GM12878 (cell line): ENCODE results near the gene CCNI. TPM values are rescaled to one million over a fixed set of nuclear protein-coding genes. Genes with fewer than 3 reads are reported as not detected.

Experiments
- ATAC-seq: fragments of 200-7000 bp; cut with Tn5 transposase; 3 replicates; pipeline ENCODE4 v1.9.1; 2020; ENCODE audit warnings: mild to moderate bottlenecking, moderate library complexity
- BruUV-seq: library from RNA; stranded (reverse); fragments of 400-500 nt; replicated peaks from 2 replicates; lab custom pipeline; 2021; lab: Mats Ljungman, UMichigan
- CTCF ChIA-PET: fragments of 300-600 bp; sonication (Branson Sonifier 250); formaldehyde crosslinking; extraction: SDS; loops from one replicate; lab custom pipeline; 2021; ENCODE audit warnings: inconsistent platforms; lab: Yijun Ruan, JAX
- POLR2A ChIA-PET: fragments of 350-600 bp; formaldehyde crosslinking; extraction: SDS; loops from one replicate; lab custom pipeline; 2021; ENCODE audit warnings: inconsistent platforms; lab: Charles Lee
- RAD21 ChIA-PET: fragments of 300-600 bp; sonication (Branson Sonifier 250); formaldehyde crosslinking; loops from one replicate; lab custom pipeline; 2023; ENCODE audit warnings: antibody characterized with exemption; ENCODE audit not compliant: unreplicated experiment; lab: Charles Lee
- SMC1A ChIA-PET: fragments of 300-600 bp; sonication (Branson Sonifier 250); formaldehyde crosslinking; loops from one replicate; lab custom pipeline; 2023; ENCODE audit not compliant: unreplicated experiment, uncharacterized antibody; lab: Charles Lee
- DNase-seq: peaks from one replicate; pipeline ENCODE4 v3.0.0-alpha.2; 2011; ENCODE audit warnings: low read depth, low spot score
- FAIRE-seq: peaks from 3 replicates; lab custom pipeline; 2011; peaks lifted over from hg19 to GRCh38; lab: Jason Lieb, UNC
- H2AFZ ChIP-seq: 2 replicates; pipeline ENCODE4 v1.6.0; 2011; ENCODE audit warnings: low read depth, low read length, control low read depth; ENCODE audit not compliant: control insufficient read depth
- H3K27ac ChIP-seq: 2 replicates; pipeline ENCODE4 v1.5.1; 2011; ENCODE audit warnings: control low read depth; ENCODE audit not compliant: control insufficient read depth, insufficient read depth
- H3K27me3 ChIP-seq, 2 experiments: replicated peaks in 1 of 2; 2 replicates each; pipeline versions ENCODE4 v1.6.0 to v1.6.1; 2011; ENCODE audit warnings: low read length in 1 of 2; ENCODE audit not compliant: control insufficient read depth in 2 of 2, insufficient read depth in 2 of 2
- H3K36me3 ChIP-seq, 2 experiments: 2 replicates each; pipeline ENCODE4 v1.5.1; 2011; ENCODE audit warnings: low read length in 1 of 2; ENCODE audit not compliant: control insufficient read depth in 2 of 2, insufficient read depth in 2 of 2
- H3K4me1 ChIP-seq: 2 replicates; pipeline ENCODE4 v1.6.1; 2011; ENCODE audit warnings: mild to moderate bottlenecking, low read length, moderate library complexity, mixed read lengths; ENCODE audit not compliant: control insufficient read depth, insufficient read depth
- H3K4me2 ChIP-seq: 2 replicates; pipeline ENCODE4 v1.6.0; 2011; ENCODE audit warnings: control low read depth; ENCODE audit not compliant: control insufficient read depth, insufficient read depth
- H3K4me3 ChIP-seq: fragments of 200-600 bp; sonication (generic); 2 replicates; pipeline ENCODE4 v1.5.1; 2016
- H3K79me2 ChIP-seq: 2 replicates; pipeline ENCODE4 v1.6.0; 2011; ENCODE audit warnings: low read length; ENCODE audit not compliant: control insufficient read depth, insufficient read depth
- H3K9ac ChIP-seq: 2 replicates; pipeline ENCODE4 v1.8.0; 2011; ENCODE audit warnings: low read length, control low read depth, mixed read lengths; ENCODE audit not compliant: control insufficient read depth, insufficient read depth
- H3K9me3 ChIP-seq: replicated peaks from 3 replicates; pipeline ENCODE4 v1.5.1; 2011; ENCODE audit warnings: mild to moderate bottlenecking, low read length; ENCODE audit not compliant: control insufficient read depth, insufficient read depth
- H4K20me1 ChIP-seq: 2 replicates; pipeline ENCODE4 v1.6.0; 2011; ENCODE audit not compliant: control insufficient read depth, insufficient read depth
- BMI1 ChIP-seq: fragments of 450-650 bp; IDR thresholded peaks from 2 replicates; pipeline ENCODE4 v1.6.1; 2016; ENCODE audit warnings: mild to moderate bottlenecking, moderate library complexity, borderline replicate concordance
- PAX5 ChIP-seq: IDR thresholded peaks from 2 replicates; pipeline ENCODE4 v1.6.1; 2011; ENCODE audit warnings: low read depth, low read length, borderline replicate concordance
- SP1 ChIP-seq: IDR thresholded peaks from one replicate; pipeline ENCODE4 v1.6.1; 2011; ENCODE audit warnings: low read depth, low read length
- SRF ChIP-seq, 2 experiments: IDR thresholded peaks; 2 replicates each; pipeline ENCODE4 v1.6.1; 2011; ENCODE audit warnings: low read depth in 2 of 2, low read length in 2 of 2, mild to moderate bottlenecking in 1 of 2, moderate library complexity in 1 of 2
- WGBS: methylation state at CpG from one replicate; pipeline ENCODE4 v1.1.6; 2016; ENCODE audit warnings: low lambda C conversion rate; ENCODE audit not compliant: insufficient replicate concordance, insufficient coverage; ENCODE audit errors: missing lambda C conversion rate; 5-methylcytosine and 5-hydroxymethylcytosine counted together
- in situ Hi-C: fragments of 300-500 bp; cut with MboI; formaldehyde crosslinking; loops from 9 replicates; pipeline ENCODE4 v1.14.3; 2018; ENCODE audit warnings: mixed read lengths
- intact Hi-C: fragments of 100-400 bp; cut with micrococcal nuclease; formaldehyde crosslinking; loops from one replicate; pipeline ENCODE4 v1.14.2; 2022; ENCODE audit not compliant: unreplicated experiment
- polyA plus RNA-seq, 11 experiments: library from polyadenylated mRNA; depleted of rRNA in 4 of 11; unstranded in 6 of 11; stranded (reverse) in 5 of 11; fragments of >200 nt; fragmentation: Nextera tagmentation in 4 of 11; fragmentation: Illumina TruSeq in 1 of 11; extraction: Ambion mirVana in 4 of 11; extraction: Trizol in 1 of 11; gene quantifications; 1 replicate in 1 of 11; 2 replicates in 10 of 11; pipeline versions ENCODE4 v1.2.1 to v1.2.3, GENCODE V29; 2011 to 2016; ENCODE audit warnings: inconsistent platforms in 2 of 11, missing spikeins in 2 of 11, low read depth in 1 of 11
- total RNA-seq, 4 experiments: library from RNA; depleted of rRNA in 3 of 4; stranded (reverse); fragments of >200 nt in 3 of 4; fragmentation: Illumina TruSeq in 1 of 4; extraction: Trizol in 1 of 4; gene quantifications; 2 replicates each; pipeline versions ENCODE4 v1.2.1 to v1.2.3, GENCODE V29; 2013 to 2021
- TF ChIP-seq, protein P1 (sequence below): IDR thresholded peaks from 2 replicates; pipeline ENCODE4 v1.6.1; 2011; ENCODE audit warnings: mild to moderate bottlenecking, low read depth, low read length, moderate library complexity; ENCODE audit not compliant: insufficient replicate concordance
- TF ChIP-seq, protein P2 (sequence below): fragments of 450-650 bp; IDR thresholded peaks from 2 replicates; pipeline ENCODE4 v1.6.1; 2017; ENCODE audit warnings: mild to moderate bottlenecking, low read depth, inconsistent platforms; ENCODE audit not compliant: poor library complexity, severe bottlenecking

CCNI gene
- total and polyA plus RNA-seq, 10 of the 15 experiments (the other 5 are each of a cell fraction or from before 2014, with no cell fraction given), result 70.6 to 178 (median 105) TPM

DNA sequence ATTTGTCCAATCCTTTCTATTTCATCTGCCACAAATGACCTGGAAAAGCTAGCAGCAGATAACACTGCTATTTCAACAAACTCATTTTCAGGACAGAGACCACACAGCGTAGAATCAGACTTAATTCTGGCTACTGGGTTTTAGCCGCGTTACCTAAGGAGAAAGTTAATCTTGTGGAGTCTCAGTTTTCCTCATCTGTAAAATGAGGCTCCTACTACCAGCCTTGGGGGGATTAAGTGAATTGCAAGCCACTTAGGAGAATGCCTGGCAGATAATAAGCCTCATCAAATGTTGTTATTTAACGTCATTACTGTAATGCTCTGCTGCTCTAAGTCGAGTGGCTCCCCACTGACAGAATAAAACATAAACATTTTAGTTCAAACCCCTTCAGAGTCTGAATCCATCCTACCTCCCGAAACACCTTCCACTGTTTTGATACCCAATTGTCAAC is 1.4 kb downstream of the CCNI start:
- Histone ChIP-seq H3K4me2 (peak overlapping the region; percentile 66), H3K4me3 (peak overlapping the region; percentile 97), H3K9ac (peak overlapping the region; percentile 78), H3K36me3 (no peaks in the 10 kb centered on the region), H3K27me3 (no peaks in the 10 kb centered on the region), H4K20me1 (peaks cover 4% of the 10 kb centered on the region; the same call in 1 of the 2 replicates), H3K27ac (peak overlapping the region; percentile 47), H2AFZ (no peak overlapping the region), H3K4me1 (0 out of 2 replicates have a peak, but pooled peaks cover 3% of the 10 kb centered on the region), H3K79me2 (peaks cover 69% of the 10 kb centered on the region), H3K9me3 (no peaks in the 10 kb centered on the region)
- in situ Hi-C loops (no loop called here), intact Hi-C loops (no loop called here)
- DNase-seq (no peak), FAIRE-seq (no peak), ATAC-seq (no peak)
- ChIA-PET POLR2A (interaction anchor here (0.6 to 1.6 kb wide), 12 partner anchors 9 to 136 kb away, joined by 3 to 8 read pairs (median 4); partner anchors contain the start of gene CCNG2), CTCF (interaction anchor here (0.6 to 5.9 kb wide), 10 partner anchors 20 to 130 kb away, joined by 3 to 30 read pairs (median 6); no protein-coding TSS in a partner anchor), SMC1A (interaction anchor here (0.6 to 5.2 kb wide), 10 partner anchors 9 to 129 kb away, joined by 3 to 44 read pairs (median 6); no protein-coding TSS in a partner anchor), RAD21 (interaction anchor here (0.6 to 3.3 kb wide), 8 partner anchors 21 to 874 kb away, joined by 3 to 24 read pairs (median 8); no protein-coding TSS in a partner anchor)
- TF ChIP-seq SRF (IDR thresholded peaks at IDR 0.05; ENCODE audit: low read depth in 2 of 2, low read length in 2 of 2), result no peak
- no peak for TF ChIP-seq PAX5
- TF ChIP-seq, protein P1, sequence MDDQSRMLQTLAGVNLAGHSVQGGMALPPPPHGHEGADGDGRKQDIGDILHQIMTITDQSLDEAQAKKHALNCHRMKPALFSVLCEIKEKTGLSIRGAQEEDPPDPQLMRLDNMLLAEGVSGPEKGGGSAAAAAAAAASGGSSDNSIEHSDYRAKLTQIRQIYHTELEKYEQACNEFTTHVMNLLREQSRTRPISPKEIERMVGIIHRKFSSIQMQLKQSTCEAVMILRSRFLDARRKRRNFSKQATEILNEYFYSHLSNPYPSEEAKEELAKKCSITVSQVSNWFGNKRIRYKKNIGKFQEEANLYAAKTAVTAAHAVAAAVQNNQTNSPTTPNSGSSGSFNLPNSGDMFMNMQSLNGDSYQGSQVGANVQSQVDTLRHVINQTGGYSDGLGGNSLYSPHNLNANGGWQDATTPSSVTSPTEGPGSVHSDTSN, result no peak
- TF ChIP-seq, protein P2, sequence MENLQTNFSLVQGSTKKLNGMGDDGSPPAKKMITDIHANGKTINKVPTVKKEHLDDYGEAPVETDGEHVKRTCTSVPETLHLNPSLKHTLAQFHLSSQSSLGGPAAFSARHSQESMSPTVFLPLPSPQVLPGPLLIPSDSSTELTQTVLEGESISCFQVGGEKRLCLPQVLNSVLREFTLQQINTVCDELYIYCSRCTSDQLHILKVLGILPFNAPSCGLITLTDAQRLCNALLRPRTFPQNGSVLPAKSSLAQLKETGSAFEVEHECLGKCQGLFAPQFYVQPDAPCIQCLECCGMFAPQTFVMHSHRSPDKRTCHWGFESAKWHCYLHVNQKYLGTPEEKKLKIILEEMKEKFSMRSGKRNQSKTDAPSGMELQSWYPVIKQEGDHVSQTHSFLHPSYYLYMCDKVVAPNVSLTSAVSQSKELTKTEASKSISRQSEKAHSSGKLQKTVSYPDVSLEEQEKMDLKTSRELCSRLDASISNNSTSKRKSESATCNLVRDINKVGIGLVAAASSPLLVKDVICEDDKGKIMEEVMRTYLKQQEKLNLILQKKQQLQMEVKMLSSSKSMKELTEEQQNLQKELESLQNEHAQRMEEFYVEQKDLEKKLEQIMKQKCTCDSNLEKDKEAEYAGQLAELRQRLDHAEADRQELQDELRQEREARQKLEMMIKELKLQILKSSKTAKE, result no peak
- TF ChIP-seq SP1, result no peak
- no peak for TF ChIP-seq BMI1
- BruUV-seq, result no TSS peak
- WGBS, result 2% methylated on average over 6 of the region's 6 CpGs
